Stomach (tissue), 9 donors: ENCODE results near the gene USHBP1. TPM values are rescaled to one million over a fixed set of nuclear protein-coding genes. Genes with fewer than 3 reads are reported as not detected.

ENCODE experiments used
- DNase-seq, 2 donors: peaks; one replicate each; pipeline versions ENCODE4 v3.0.0 to v3.0.0-alpha.2; 2013 to 2019
- H3K27ac ChIP-seq, 5 donors: fragments of 200-600 bp in 4 of 5; sonication (generic) in 4 of 5; one replicate each; pipeline ENCODE4 v1.5.1; 2013 to 2019; ENCODE audit warnings: mild to moderate bottlenecking in 1 of 5, moderate library complexity in 1 of 5
- H3K27me3 ChIP-seq, 3 donors: fragments of 200-600 bp; sonication (generic); one replicate each; pipeline ENCODE4 v1.5.1; 2017 to 2019; ENCODE audit warnings: mixed run types in 1 of 3
- H3K36me3 ChIP-seq, 4 donors: fragments of 200-600 bp; sonication (generic); 1 replicate in 3 of 4; 2 replicates in 1 of 4; pipeline ENCODE4 v1.5.1; 2016 to 2019
- H3K4me1 ChIP-seq, 4 donors: fragments of 200-600 bp; sonication (generic); one replicate each; pipeline ENCODE4 v1.5.1; 2016 to 2019
- H3K4me3 ChIP-seq, 4 donors: fragments of 200-600 bp; sonication (generic) in 3 of 4; one replicate each; pipeline ENCODE4 v1.5.1; 2016 to 2019; ENCODE audit warnings: mild to moderate bottlenecking in 1 of 4
- H3K9me3 ChIP-seq, 4 donors: fragments of 200-600 bp; sonication (generic); one replicate each; pipeline ENCODE4 v1.5.1; 2016 to 2019
- CTCF ChIP-seq, 7 experiments: fragments of 450-650 bp in 4 of 7; fragments of 200-600 bp in 3 of 7; sonication (generic) in 3 of 7; IDR thresholded peaks; one replicate each; pipeline ENCODE4 v1.5.1; 2016 to 2019; ENCODE audit warnings: antibody characterized with exemption in 7 of 7, control low read depth in 2 of 7, mild to moderate bottlenecking in 1 of 7
- EP300 ChIP-seq: sonication (generic); formaldehyde crosslinking; IDR thresholded peaks from one replicate; pipeline ENCODE4 v1.6.1; 2017; ENCODE audit warnings: antibody characterized with exemption
- POLR2A ChIP-seq, 4 donors: fragments of 450-650 bp; IDR thresholded peaks; one replicate each; pipeline ENCODE4 v1.6.1; 2016; ENCODE audit warnings: antibody characterized with exemption in 4 of 4, control low read depth in 2 of 4, mild to moderate bottlenecking in 1 of 4, moderate library complexity in 1 of 4
- POLR2AphosphoS5 ChIP-seq, 3 donors: sonication (generic); formaldehyde crosslinking; IDR thresholded peaks; one replicate each; pipeline ENCODE4 v1.6.1; 2016; ENCODE audit warnings: antibody characterized with exemption in 3 of 3
- WGBS, 5 donors: extraction: QIAGEN DNeasy Blood & Tissue Kit in 3 of 5; methylation state at CpG; one replicate each; pipeline versions ENCODE4 v1.1.5 to v1.1.7; 2013 to 2018; 5-methylcytosine and 5-hydroxymethylcytosine counted together
- intact Hi-C: fragments of 100-400 bp; cut with DNase I; formaldehyde crosslinking; loops from one replicate; pipeline ENCODE4 v1.15.1; 2023; ENCODE audit warnings: low total_unique reads
- polyA plus RNA-seq, 3 donors: library from polyadenylated mRNA; stranded (reverse); fragments of 200-250 nt; gene quantifications; one replicate each; pipeline ENCODE4 v1.2.3, GENCODE V29; 2013
- total RNA-seq, 5 donors: library from RNA; depleted of rRNA; stranded (reverse); fragments of >200 nt; gene quantifications; one replicate each; pipeline versions ENCODE4 v1.1.0 to v1.2.3, GENCODE V29; 2014 to 2016
- donor health status: healthy with polysubstance abuse.
- donor health status: Bipolar disorder and iron deficiency.
- donor health status: healthy.

The USHBP1 gene
- total and polyA plus RNA-seq, 8 donors: 2.1 to 7.7 (median 3.8) TPM; not detected in 2

- Histone ChIP-seq H3K4me1 (peaks cover 14 to 29% (median 26%) of the 10 kb centered on the region in 4 donors), H3K36me3 (peaks cover 13 to 30% (median 25%) of the 10 kb centered on the region in 4 donors), H3K4me3 (no peak overlapping the region), H3K27me3 (no peaks in the 10 kb centered on the region), H3K9me3 (no peaks in the 10 kb centered on the region), H3K27ac (no peak overlapping the region)
- intact Hi-C loops: no loop called here
- 97 to 100% (median 98%) methylated on average over 6 to 8 of the region's 8 CpGs for WGBS, 5 donors
- DNase-seq: no peak
- TF ChIP-seq POLR2AphosphoS5 (IDR thresholded peaks at IDR 0.05) (no peak), CTCF (IDR thresholded peaks at IDR 0.05) (no peak), POLR2A (IDR thresholded peaks at IDR 0.05) (no peak), EP300 (no peak)
These were observed 45.3 kb downstream of the USHBP1 start for GRCh38 chr19:17219286-17219685.

- peaks cover 30 to 54% (median 51%) of the 10 kb centered on the region in 4 donors for H3K36me3 ChIP-seq
- peaks cover 14 to 30% (median 27%) of the 10 kb centered on the region in 4 donors for H3K4me1 ChIP-seq
- H3K27ac ChIP-seq: peak overlapping the region in 4 of 5 donors; percentile 93 to 95 (median 94)
- H3K9me3 ChIP-seq: no peaks in the 10 kb centered on the region
- H3K4me3 ChIP-seq: peak overlapping the region; percentile 50 to 80 (median 69)
- intact Hi-C loops: no loop called here
- TF ChIP-seq POLR2A (IDR thresholded peaks at IDR 0.05) (no peak), EP300 (no peak), CTCF (IDR thresholded peaks at IDR 0.05) (no peak), POLR2AphosphoS5 (IDR thresholded peaks at IDR 0.05) (no peak)
- 26 to 71% (median 68%) methylated on average over 10 to 13 of the region's 13 CpGs for WGBS, 5 donors
- peak in 1 of 2 donors; percentile 44 for DNase-seq
- H3K27me3 ChIP-seq: no peaks in the 10 kb centered on the region
These were observed 48.4 kb downstream of the USHBP1 start for GRCh38 chr19:17216058-17216670.

GRCh38 chr19:17215127-17215971 is 49.2 kb downstream of the USHBP1 start, which contains the start of gene USE1:
USE1 (plus strand) TSS chr19:17215357; CDS start chr19:17215406, 49 bp downstream.
- Histone ChIP-seq H3K36me3 (peaks cover 38 to 62% (median 59%) of the 10 kb centered on the region in 4 donors), H3K4me3 (peak within 1 kb of the TSS; percentile 50 to 80 (median 69)), H3K27me3 (no peaks in the 10 kb centered on the region), H3K9me3 (no peaks in the 10 kb centered on the region), H3K27ac (peak within 1 kb of the TSS; percentile 93 to 98 (median 94)), H3K4me1 (peaks cover 14 to 26% (median 25%) of the 10 kb centered on the region in 4 donors)
- peak in 1 of 7 experiments; percentile 11 for TF ChIP-seq CTCF (IDR thresholded peaks at IDR 0.05)
- TF ChIP-seq POLR2A (IDR thresholded peaks at IDR 0.05): no peak
- TF ChIP-seq POLR2AphosphoS5 (IDR thresholded peaks at IDR 0.05): peak; percentile 69 to 92 (median 73)
- no peak for TF ChIP-seq EP300
- intact Hi-C loops: no loop called here
- DNase-seq: peak; percentile 93 to 98
- WGBS, 5 donors: 0 to 3% (median 3%) methylated on average over 33 to 56 of the region's 56 CpGs

DNA sequence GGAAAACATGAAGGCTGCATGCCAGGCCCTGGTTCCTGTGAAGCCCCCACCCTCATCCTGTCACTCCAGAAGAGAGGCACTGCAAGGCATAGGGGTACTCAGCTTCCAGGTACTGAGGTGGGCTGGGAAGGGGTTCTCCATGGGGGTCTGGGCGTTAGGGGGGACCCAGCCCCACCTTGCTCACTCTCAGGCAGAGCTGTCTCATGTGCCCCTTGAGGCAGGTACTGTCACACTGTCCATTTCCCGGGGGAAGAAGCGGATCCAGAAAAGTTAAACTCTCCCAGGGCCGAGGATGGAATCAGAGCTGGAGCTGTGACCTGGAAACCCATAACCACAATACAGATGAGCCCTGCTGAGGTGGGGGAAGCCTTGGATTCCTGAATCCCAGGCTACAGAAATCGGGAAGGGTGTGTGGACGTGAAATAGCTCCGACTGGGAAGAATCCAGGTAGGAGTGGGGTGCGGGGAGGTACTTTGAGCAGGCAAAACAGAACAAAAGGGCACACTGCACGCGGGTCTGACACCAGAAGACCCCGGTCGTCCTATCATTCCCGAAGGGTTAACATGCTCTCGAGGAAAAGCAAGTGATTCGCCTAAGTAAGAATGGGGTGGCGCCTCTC is 49.9 kb downstream of the USHBP1 start:
- Histone ChIP-seq H3K4me1 (peaks cover 14 to 26% (median 21%) of the 10 kb centered on the region in 4 donors), H3K4me3 (peak overlapping the region; percentile 50 to 80 (median 69)), H3K9me3 (no peaks in the 10 kb centered on the region), H3K36me3 (peaks cover 40 to 69% (median 65%) of the 10 kb centered on the region in 4 donors), H3K27me3 (no peaks in the 10 kb centered on the region), H3K27ac (peak overlapping the region; percentile 93 to 98 (median 94))
- no peak for DNase-seq
- 18 to 28% (median 25%) methylated on average over 12 to 16 of the region's 16 CpGs for WGBS, 5 donors
- intact Hi-C loops: no loop called here
- TF ChIP-seq CTCF (IDR thresholded peaks at IDR 0.05): no peak
- TF ChIP-seq POLR2A (IDR thresholded peaks at IDR 0.05): no peak
- no peak for TF ChIP-seq EP300
- TF ChIP-seq POLR2AphosphoS5 (IDR thresholded peaks at IDR 0.05): no peak
